Fibroblast of mammary gland (primary cell): ENCODE measurements around the gene HOXB4.

Source experiments
- DNase-seq: peaks from one replicate; pipeline ENCODE4 v3.0.0-alpha.2; 2010; ENCODE audit warnings: low read depth
- H3K4me3 ChIP-seq: 2 replicates; pipeline ENCODE4 v1.5.1; 2011; ENCODE audit warnings: low read depth, mild to moderate bottlenecking, low read length, moderate library complexity; ENCODE audit not compliant: control insufficient read depth
- CTCF ChIP-seq: conservative IDR thresholded peaks from 2 replicates; pipeline ENCODE4 v1.5.1; 2011; ENCODE audit warnings: low read depth, low read length, inconsistent platforms; ENCODE audit not compliant: control insufficient read depth, insufficient read depth

Gene HOXB4

DNA sequence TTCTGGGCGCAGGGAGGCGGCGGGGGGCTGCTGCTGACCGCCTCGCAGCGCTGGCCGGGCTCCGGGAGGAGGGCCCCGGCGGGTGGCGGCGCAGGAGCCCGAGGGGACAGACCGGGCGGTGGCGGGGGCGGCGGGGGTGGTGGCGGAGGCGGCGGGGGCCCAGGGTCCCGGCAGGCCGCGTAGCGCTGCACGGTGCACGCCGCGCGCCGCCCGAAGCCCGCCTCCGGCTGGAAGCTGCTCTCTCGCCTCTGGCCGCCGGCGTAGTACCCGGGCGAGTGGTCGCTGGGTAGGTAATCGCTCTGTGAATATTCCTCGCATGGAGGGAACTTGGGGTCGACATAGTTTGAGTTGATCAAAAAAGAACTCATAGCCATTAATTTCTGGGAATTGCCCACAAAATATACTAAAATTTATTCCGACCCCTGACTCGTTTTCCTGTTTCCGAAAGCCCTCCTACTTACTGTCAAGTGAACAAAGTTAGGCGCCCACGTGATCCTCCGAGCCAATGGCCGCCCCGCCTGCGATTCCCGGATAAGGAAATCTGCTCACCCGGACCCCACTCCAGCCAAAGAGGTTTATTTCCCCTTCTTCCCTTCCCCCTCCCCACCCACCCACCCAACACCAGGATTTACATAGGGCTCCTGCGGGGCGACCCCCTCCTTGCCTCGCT, at the start of gene HOXB4:
HOXB4 (minus strand) TSS at position 405 of the 670 bp plus-strand sequence; CDS start at position 374, 31 bp downstream.
- DNase-seq, result peak; percentile 77
- H3K4me3 ChIP-seq, result peak within 1 kb of the TSS; percentile 71
- no peak for TF ChIP-seq CTCF

DNA sequence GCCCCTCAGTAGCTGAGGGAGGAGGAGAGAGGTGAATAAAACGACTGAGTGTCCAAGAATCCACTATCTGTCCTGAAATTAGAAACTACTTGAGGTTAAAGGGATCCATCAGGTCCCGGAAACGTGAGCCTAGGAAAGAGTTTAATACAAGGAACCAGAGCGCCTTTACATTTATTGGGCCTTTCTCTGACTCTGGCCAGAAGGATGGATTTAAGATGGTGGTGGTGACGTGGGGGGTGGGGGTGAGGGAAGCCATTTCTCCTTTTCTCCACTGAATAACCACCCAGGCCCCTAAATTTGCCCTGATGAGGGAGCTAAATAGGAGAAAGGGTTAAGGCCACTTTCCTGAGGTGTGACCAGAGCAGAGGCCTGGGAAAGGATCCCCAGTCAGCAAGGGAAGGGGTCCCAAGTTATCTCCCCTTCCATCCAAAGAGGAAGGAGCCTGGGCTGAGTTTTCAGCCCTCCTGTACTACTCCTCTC, 49.0 kb upstream of the HOXB4 start:
- no peak for DNase-seq
- no peak overlapping the region for H3K4me3 ChIP-seq
- no peak for TF ChIP-seq CTCF

DNA sequence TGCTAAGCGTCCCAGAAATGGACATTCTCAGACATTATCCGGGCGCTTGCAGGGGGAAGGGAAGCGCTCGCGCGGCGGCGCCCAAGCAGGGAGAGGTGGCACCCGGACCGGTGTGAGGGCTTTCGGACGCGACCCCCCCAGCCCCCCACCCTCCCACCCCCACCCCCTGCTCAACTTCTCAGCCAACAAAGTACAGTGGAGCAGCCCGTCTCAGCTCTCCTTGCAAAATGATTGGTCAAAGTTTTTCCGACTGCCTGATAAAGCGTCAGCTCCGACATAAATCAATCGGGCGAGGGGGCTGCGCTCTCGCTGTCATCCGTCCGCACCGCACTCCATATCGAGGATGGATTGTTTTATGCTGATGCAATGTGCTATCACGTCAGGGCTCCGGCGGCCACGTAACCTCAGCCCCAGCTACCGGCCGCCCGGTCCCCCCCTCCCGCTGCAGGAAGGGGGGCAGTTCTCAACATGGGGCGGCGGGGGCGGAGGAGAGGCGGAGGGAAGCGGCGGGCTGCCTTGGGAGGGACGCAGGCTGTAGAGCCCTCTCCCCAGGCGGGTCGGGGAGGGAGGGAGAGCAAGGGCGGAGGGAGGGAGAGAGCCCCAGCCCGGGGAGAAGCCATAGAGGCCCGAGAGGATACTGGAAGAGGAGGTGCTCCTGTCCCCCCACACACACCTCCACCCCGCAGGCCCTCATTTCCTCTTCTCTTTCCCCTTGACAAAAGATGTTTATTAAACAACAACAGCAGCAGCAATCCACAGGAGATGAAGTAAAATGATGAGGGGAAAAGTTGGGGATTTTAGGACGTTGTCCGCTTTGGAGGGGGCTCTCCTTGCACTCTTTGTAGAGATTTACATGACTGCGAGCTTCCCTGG, 48.3 kb upstream of the HOXB4 start, which contains the start of gene HOXB9:
HOXB9 (minus strand) TSS at position 114 of the 873 bp plus-strand sequence; CDS start at position 25, 89 bp downstream.
- DNase-seq, result peak; percentile 54
- no peak for TF ChIP-seq CTCF
- peak within 1 kb of the TSS; percentile 17 for H3K4me3 ChIP-seq

DNA sequence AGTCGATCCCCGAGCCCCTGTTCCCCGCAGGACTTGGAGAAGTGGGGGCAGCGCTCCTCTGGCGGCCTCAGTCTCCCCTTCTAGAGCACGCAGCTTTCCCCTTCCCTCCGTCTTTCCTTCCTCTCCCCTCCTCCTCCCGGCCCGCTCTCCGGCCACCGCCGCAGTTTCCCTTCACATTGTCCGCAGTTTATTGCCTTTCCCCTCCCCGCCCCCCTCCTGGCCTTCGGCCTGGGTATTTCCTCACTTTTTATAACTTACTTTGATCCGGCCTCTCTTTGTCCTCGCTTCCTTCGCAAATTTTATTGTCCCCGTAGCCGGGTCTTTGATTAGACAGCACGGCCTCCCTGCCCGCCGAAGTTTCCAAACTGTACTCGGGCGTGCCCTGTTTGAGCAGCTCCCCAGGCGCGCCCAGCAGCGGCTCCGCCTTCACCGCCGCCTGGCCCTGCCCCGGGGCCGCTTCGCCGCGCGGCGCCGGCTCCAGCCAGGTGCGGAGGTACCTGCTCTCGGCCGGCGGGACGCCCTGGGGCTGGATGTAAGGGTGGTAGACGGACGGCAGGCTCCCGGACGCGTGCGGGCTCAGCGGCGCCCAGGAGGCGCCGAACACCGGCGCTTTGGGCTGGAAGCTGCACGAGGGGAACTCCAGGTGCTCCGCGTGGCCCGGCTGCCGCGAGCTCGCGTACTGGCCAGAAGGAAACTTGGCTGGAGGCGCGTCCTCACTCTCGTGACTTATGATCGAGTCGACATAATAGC, 47.5 kb upstream of the HOXB4 start:
- no peak for DNase-seq
- no peak for TF ChIP-seq CTCF
- peak overlapping the region; percentile 17 for H3K4me3 ChIP-seq

- DNase-seq, result no peak
- no peak for TF ChIP-seq CTCF
- peak overlapping the region; percentile 17 for H3K4me3 ChIP-seq
Observed at GRCh38 chr17:48624544-48625494, 46.7 kb upstream of the HOXB4 start.
